Measurements from ENCODE around the gene EIF4ENIF1. TPM values are rescaled to one million over a fixed set of nuclear protein-coding genes. Genes with fewer than 3 reads are reported as not detected.

The EIF4ENIF1 gene
- total and polyA plus RNA-seq, 9 of the 15 experiments (the other 6 are each of a cell fraction or from before 2014, with no cell fraction given) = 2.5 to 24.9 (median 15.8) TPM

DNA sequence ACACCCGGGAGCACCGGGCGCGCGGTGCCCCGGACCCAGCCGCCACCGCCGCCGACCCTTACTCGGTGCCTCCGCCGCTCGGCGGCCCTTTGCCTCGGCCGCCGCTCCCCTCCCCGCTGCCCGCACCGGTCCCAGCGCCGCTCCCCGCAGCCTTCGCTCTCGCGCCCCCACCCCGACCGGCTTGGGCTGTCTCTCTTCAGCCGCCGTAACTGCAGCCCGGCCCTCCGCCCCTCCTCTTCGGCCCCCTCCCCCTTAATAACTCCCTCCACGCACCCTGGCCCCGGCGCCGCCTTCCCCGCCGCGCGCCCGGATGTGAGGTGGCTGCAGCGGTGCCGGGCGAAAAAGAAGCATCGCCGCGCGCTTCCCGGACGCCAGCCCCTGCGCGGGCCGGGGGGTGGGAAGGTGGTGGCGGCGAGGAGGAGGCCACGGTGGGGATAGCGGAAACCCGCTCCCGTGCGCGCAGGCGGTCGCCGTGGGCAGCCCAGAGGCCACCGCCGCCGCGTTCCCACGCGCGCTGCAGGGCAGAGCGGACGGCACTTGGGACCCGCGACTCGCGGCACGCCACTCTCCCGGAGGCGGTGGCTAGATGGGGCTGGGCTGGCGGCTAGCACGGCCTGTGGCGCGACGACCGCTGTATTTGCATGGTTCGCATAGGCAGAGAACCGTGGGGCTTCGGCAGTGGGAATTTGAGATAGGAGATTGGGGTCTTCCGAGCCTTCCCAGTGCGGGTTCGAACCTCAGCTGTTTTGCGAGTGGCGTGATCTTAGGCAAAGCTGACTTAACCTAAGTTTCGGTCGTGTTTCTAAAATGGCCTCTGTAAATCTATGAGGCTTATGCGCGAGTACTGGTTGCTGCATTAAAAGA lies at the start of gene EIF4ENIF1 (continued):
- TF ChIP-seq ZNF263 (CRISPR knock-in tag; IDR thresholded peaks at IDR 0.05; ENCODE audit: borderline replicate concordance) (0 out of 2 replicates have a peak, but pooled peaks have one; percentile 7), ZNF583 (CRISPR knock-in tag; IDR thresholded peaks at IDR 0.05) (no peak), ARID1B (IDR thresholded peaks at IDR 0.05) (no peak), ZNF668 (CRISPR knock-in tag; IDR thresholded peaks at IDR 0.05) (no peak), HNRNPUL1 (IDR thresholded peaks at IDR 0.05; ENCODE audit: low read length) (no peak), HMG20A (CRISPR knock-in tag; conservative IDR thresholded peaks at IDR 0.05) (no peak), GTF2E2 (tag; IDR thresholded peaks at IDR 0.05) (no peak), SRSF1 (IDR thresholded peaks at IDR 0.05; ENCODE audit: low read depth, low read length) (no peak), ZNF75A (CRISPR knock-in tag; IDR thresholded peaks at IDR 0.05) (no peak), NR3C1 (CRISPR knock-in tag; IDR thresholded peaks at IDR 0.05) (no peak), FOXK2 (conservative IDR thresholded peaks at IDR 0.05 in 1 of 2, IDR thresholded peaks at IDR 0.05 in 1 of 2; ENCODE audit: low read depth in 2 of 2) (no peak), ZNF197 (CRISPR knock-in tag; IDR thresholded peaks at IDR 0.05; ENCODE audit: low read depth) (no peak; the same call in 1 of the 2 replicates), ZNF589 (CRISPR knock-in tag; IDR thresholded peaks at IDR 0.05; ENCODE audit: low read depth) (0 out of 2 replicates have a peak, but pooled peaks have one; percentile 20), ADNP (tag; IDR thresholded peaks at IDR 0.05) (no peak), ZNF354B (CRISPR knock-in tag; IDR thresholded peaks at IDR 0.05) (no peak), SETDB1 (IDR thresholded peaks at IDR 0.05; ENCODE audit: low read length) (no peak), ELF1 (tag; IDR thresholded peaks at IDR 0.05) (peak; percentile 38; the same call in 1 of the 2 replicates), ZKSCAN1 (IDR thresholded peaks at IDR 0.05; ENCODE audit: low read depth, low read length) (no peak), KAT7 (CRISPR knock-in tag; IDR thresholded peaks at IDR 0.05; ENCODE audit: borderline replicate concordance) (peak; percentile 67; the same call in 1 of the 2 replicates), ZNF785 (CRISPR knock-in tag; IDR thresholded peaks at IDR 0.05) (no peak), NR2C1 (IDR thresholded peaks at IDR 0.05) (no peak), NR2C1 (tag; IDR thresholded peaks at IDR 0.05) (no peak)
- TF ChIP-seq, protein P1, sequence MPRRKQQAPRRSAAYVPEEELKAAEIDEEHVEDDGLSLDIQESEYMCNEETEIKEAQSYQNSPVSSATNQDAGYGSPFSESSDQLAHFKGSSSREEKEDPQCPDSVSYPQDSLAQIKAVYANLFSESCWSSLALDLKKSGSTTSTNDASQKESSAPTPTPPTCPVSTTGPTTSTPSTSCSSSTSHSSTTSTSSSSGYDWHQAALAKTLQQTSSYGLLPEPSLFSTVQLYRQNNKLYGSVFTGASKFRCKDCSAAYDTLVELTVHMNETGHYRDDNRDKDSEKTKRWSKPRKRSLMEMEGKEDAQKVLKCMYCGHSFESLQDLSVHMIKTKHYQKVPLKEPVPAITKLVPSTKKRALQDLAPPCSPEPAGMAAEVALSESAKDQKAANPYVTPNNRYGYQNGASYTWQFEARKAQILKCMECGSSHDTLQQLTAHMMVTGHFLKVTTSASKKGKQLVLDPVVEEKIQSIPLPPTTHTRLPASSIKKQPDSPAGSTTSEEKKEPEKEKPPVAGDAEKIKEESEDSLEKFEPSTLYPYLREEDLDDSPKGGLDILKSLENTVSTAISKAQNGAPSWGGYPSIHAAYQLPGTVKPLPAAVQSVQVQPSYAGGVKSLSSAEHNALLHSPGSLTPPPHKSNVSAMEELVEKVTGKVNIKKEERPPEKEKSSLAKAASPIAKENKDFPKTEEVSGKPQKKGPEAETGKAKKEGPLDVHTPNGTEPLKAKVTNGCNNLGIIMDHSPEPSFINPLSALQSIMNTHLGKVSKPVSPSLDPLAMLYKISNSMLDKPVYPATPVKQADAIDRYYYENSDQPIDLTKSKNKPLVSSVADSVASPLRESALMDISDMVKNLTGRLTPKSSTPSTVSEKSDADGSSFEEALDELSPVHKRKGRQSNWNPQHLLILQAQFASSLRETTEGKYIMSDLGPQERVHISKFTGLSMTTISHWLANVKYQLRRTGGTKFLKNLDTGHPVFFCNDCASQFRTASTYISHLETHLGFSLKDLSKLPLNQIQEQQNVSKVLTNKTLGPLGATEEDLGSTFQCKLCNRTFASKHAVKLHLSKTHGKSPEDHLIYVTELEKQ (CRISPR knock-in tag; IDR thresholded peaks at IDR 0.05) = no peak
- TF ChIP-seq, protein P2, sequence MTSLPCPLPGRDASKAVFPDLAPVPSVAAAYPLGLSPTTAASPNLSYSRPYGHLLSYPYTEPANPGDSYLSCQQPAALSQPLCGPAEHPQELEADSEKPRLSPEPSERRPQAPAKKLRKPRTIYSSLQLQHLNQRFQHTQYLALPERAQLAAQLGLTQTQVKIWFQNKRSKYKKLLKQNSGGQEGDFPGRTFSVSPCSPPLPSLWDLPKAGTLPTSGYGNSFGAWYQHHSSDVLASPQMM (CRISPR knock-in tag; IDR thresholded peaks at IDR 0.05) = no peak
- TF ChIP-seq, protein P3, sequence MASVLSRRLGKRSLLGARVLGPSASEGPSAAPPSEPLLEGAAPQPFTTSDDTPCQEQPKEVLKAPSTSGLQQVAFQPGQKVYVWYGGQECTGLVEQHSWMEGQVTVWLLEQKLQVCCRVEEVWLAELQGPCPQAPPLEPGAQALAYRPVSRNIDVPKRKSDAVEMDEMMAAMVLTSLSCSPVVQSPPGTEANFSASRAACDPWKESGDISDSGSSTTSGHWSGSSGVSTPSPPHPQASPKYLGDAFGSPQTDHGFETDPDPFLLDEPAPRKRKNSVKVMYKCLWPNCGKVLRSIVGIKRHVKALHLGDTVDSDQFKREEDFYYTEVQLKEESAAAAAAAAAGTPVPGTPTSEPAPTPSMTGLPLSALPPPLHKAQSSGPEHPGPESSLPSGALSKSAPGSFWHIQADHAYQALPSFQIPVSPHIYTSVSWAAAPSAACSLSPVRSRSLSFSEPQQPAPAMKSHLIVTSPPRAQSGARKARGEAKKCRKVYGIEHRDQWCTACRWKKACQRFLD (CRISPR knock-in tag; IDR thresholded peaks at IDR 0.05) = peak; percentile 58; the same call in 1 of the 2 replicates
